Measurements from ENCODE around the gene APOBEC3B. TPM values are rescaled to one million over a fixed set of nuclear protein-coding genes. Genes with fewer than 3 reads are reported as not detected.

The APOBEC3B gene
- total and polyA plus RNA-seq, 9 of the 15 experiments (the other 6 are each of a cell fraction or from before 2014, with no cell fraction given): 5.9 to 166 (median 43.2) TPM

GRCh38 chr22:38953577-38954413 lies 28.4 kb upstream of the APOBEC3B start:
- peak; percentile 26 for ATAC-seq
- ChIA-PET CTCF (ENCODE audit: low intra/inter-chr PET ratio) (no interaction called here), POLR2A (no interaction called here)
- no peak overlapping the region for H2AFZ ChIP-seq (ENCODE audit: low read depth, low read length)
- WGBS (ENCODE audit: insufficient coverage, low coverage, missing lambda C conversion rate): 6% methylated on average over 10 of the region's 15 CpGs
- no peaks in the 10 kb centered on the region for H3K79me2 ChIP-seq (ENCODE audit: control insufficient read depth, insufficient read depth, low read length)
- no peak overlapping the region for H3K4me2 ChIP-seq (ENCODE audit: insufficient read depth, low read length)
- FAIRE-seq: no peak
- no peaks in the 10 kb centered on the region for H3K36me3 ChIP-seq (ENCODE audit: control insufficient read depth, insufficient read depth, low read length)
- no peaks in the 10 kb centered on the region for H3K9me3 ChIP-seq (replicated peaks; ENCODE audit: control insufficient read depth, insufficient read depth, low read depth, low read length)
- BruUV-seq (replicated peaks): no TSS peak
- peak overlapping the region in 1 of 2 experiments; percentile 35; a peak in 1 of 4 replicates for H3K9ac ChIP-seq (ENCODE audit: insufficient read depth in 1 of 2, low read depth in 2 of 2, low read length in 2 of 2)
- H3K4me3 ChIP-seq: no peak overlapping the region
- peak in 1 of 4 experiments; percentile 18 for DNase-seq (ENCODE audit: extremely low read depth in 1 of 4, low spot score in 3 of 4)
- H3K4me1 ChIP-seq (replicated peaks in 1 of 2; ENCODE audit: control insufficient read depth in 2 of 2, insufficient read depth in 2 of 2, low read length in 2 of 2): peaks cover 5 to 18% of the 10 kb centered on the region in 2 experiments; a peak in 4 of 5 replicates
- TF ChIP-seq NEUROD1 (IDR thresholded peaks at IDR 0.05; ENCODE audit: borderline replicate concordance, low read depth, low read length, partially characterized antibody) (no peak), BRD4 (IDR thresholded peaks at IDR 0.05) (no peak)
- peaks cover 0 to under 1% of the 10 kb centered on the region in 2 experiments; a peak in 1 of 5 replicates for H3K27me3 ChIP-seq (ENCODE audit: control insufficient read depth in 2 of 2, insufficient read depth in 2 of 2, low read length in 2 of 2)
- intact Hi-C loops (cut with micrococcal nuclease): no loop called here
- no peaks in the 10 kb centered on the region for H3K9me1 ChIP-seq (ENCODE audit: control insufficient read depth, insufficient read depth, low read length)
- no peak overlapping the region for H3K27ac ChIP-seq (ENCODE audit: extremely low read depth, low read depth, low read length)
- in situ Hi-C loops (cut with MboI): no loop called here
- H4K20me1 ChIP-seq (replicated peaks; ENCODE audit: control insufficient read depth, insufficient read depth, low read length): no peaks in the 10 kb centered on the region

GRCh38 chr22:38954414-38955043 lies 27.6 kb upstream of the APOBEC3B start:
- H3K36me3 ChIP-seq (ENCODE audit: control insufficient read depth, insufficient read depth, low read length): no peaks in the 10 kb centered on the region
- peaks cover 5 to 18% of the 10 kb centered on the region in 2 experiments; a peak in 4 of 5 replicates for H3K4me1 ChIP-seq (replicated peaks in 1 of 2; ENCODE audit: control insufficient read depth in 2 of 2, insufficient read depth in 2 of 2, low read length in 2 of 2)
- DNase-seq (ENCODE audit: extremely low read depth in 1 of 4, low spot score in 3 of 4) (no peak), FAIRE-seq (no peak), ATAC-seq (no peak)
- H3K79me2 ChIP-seq (ENCODE audit: control insufficient read depth, insufficient read depth, low read length): no peaks in the 10 kb centered on the region
- H2AFZ ChIP-seq (ENCODE audit: low read depth, low read length): no peak overlapping the region
- no peaks in the 10 kb centered on the region for H3K9me3 ChIP-seq (replicated peaks; ENCODE audit: control insufficient read depth, insufficient read depth, low read depth, low read length)
- H3K9ac ChIP-seq (ENCODE audit: insufficient read depth in 1 of 2, low read depth in 2 of 2, low read length in 2 of 2): no peak overlapping the region
- in situ Hi-C loops (cut with MboI): no loop called here
- peaks cover 0 to 7% of the 10 kb centered on the region in 2 experiments; a peak in 2 of 5 replicates for H3K27me3 ChIP-seq (ENCODE audit: control insufficient read depth in 2 of 2, insufficient read depth in 2 of 2, low read length in 2 of 2)
- TF ChIP-seq NR2C1 (IDR thresholded peaks at IDR 0.05) (no peak), NR2C1 (tag; IDR thresholded peaks at IDR 0.05) (no peak), VEZF1 (CRISPR knock-in tag; IDR thresholded peaks at IDR 0.05) (0 out of 2 replicates have a peak, but pooled peaks have one; percentile 13)
- no peak overlapping the region for H3K4me3 ChIP-seq
- no TSS peak for BruUV-seq (replicated peaks)
- no peak overlapping the region for H3K4me2 ChIP-seq (ENCODE audit: insufficient read depth, low read length)
- H4K20me1 ChIP-seq (replicated peaks; ENCODE audit: control insufficient read depth, insufficient read depth, low read length): no peaks in the 10 kb centered on the region
- POLR2A ChIA-PET: no interaction called here
- H3K27ac ChIP-seq (ENCODE audit: extremely low read depth, low read depth, low read length): no peak overlapping the region
- H3K9me1 ChIP-seq (ENCODE audit: control insufficient read depth, insufficient read depth, low read length): no peaks in the 10 kb centered on the region
- 16% methylated on average over 7 of the region's 13 CpGs for WGBS (ENCODE audit: insufficient coverage, low coverage, missing lambda C conversion rate)
- CTCF ChIA-PET (ENCODE audit: low intra/inter-chr PET ratio): no interaction called here
- intact Hi-C loops (cut with micrococcal nuclease): no loop called here

Data from K562 (cell line).